Testis (tissue), 3 donors: Measurements from ENCODE around the gene USP47. TPM values are rescaled to one million over a fixed set of nuclear protein-coding genes. Genes with fewer than 3 reads are reported as not detected.
A peak's percentile ranks its signal among the peaks of the same experiment; 100 is the strongest.

ENCODE experiments used
- DNase-seq: peaks from one replicate; pipeline ENCODE4 v3.0.0-alpha.2; 2019
- H3K27ac ChIP-seq, 2 donors: fragments of 200-600 bp; sonication (generic); one replicate each; pipeline ENCODE4 v1.5.1; 2019
- H3K27me3 ChIP-seq: fragments of 200-600 bp; sonication (generic); one replicate; pipeline ENCODE4 v1.5.1; 2019
- H3K36me3 ChIP-seq: fragments of 200-600 bp; sonication (generic); one replicate; pipeline ENCODE4 v1.5.1; 2017; ENCODE audit warnings: low read depth; ENCODE audit errors: missing control alignments
- H3K4me1 ChIP-seq: fragments of 200-600 bp; sonication (generic); one replicate; pipeline ENCODE4 v1.5.1; 2019
- H3K4me3 ChIP-seq, 2 donors: fragments of 200-600 bp; sonication (generic); one replicate each; pipeline ENCODE4 v1.5.1; 2017 to 2019
- H3K9me3 ChIP-seq: fragments of 200-600 bp; sonication (generic); one replicate; pipeline ENCODE4 v1.5.1; 2017
- POLR2A ChIP-seq: fragments of 450-650 bp; IDR thresholded peaks from one replicate; pipeline ENCODE4 v1.6.1; 2017; ENCODE audit warnings: antibody characterized with exemption, mild to moderate bottlenecking, moderate library complexity
- WGBS, 2 donors: methylation state at CpG; one replicate each; pipeline ENCODE4 v1.1.5; 2018; 5-methylcytosine and 5-hydroxymethylcytosine counted together
- intact Hi-C: fragments of 100-400 bp; cut with DNase I; formaldehyde crosslinking; loops from one replicate; pipeline ENCODE4 v1.15.1; 2023; ENCODE audit warnings: low total_unique reads
- polyA plus RNA-seq: library from polyadenylated mRNA; stranded (reverse); fragments of 350-450 nt; fragmentation: Illumina TruSeq; extraction: RNeasy Lipid Tissue Mini Kit (QIAGEN cat#74804); gene quantifications from one replicate; pipeline ENCODE4 v1.2.3, GENCODE V29; 2014; ENCODE audit warnings: low read depth, low replicate concordance; ENCODE audit not compliant: insufficient read depth
- total RNA-seq, 2 donors: library from RNA; depleted of rRNA; stranded (reverse); fragments of >200 nt; gene quantifications; one replicate each; pipeline ENCODE4 v1.2.3, GENCODE V29; 2016
- TF ChIP-seq, protein P1 (sequence below), 3 experiments: fragments of 450-650 bp in 2 of 3; fragments of 200-600 bp in 1 of 3; sonication (generic) in 1 of 3; IDR thresholded peaks; one replicate each; pipeline ENCODE4 v1.5.1; 2016 to 2019; ENCODE audit warnings: antibody characterized with exemption in 3 of 3, mild to moderate bottlenecking in 2 of 3, moderate library complexity in 1 of 3

The USP47 gene
- total and polyA plus RNA-seq, 3 donors from 2014 or later, result 35.1 to 111 (median 102) TPM

- TF ChIP-seq, protein P1, sequence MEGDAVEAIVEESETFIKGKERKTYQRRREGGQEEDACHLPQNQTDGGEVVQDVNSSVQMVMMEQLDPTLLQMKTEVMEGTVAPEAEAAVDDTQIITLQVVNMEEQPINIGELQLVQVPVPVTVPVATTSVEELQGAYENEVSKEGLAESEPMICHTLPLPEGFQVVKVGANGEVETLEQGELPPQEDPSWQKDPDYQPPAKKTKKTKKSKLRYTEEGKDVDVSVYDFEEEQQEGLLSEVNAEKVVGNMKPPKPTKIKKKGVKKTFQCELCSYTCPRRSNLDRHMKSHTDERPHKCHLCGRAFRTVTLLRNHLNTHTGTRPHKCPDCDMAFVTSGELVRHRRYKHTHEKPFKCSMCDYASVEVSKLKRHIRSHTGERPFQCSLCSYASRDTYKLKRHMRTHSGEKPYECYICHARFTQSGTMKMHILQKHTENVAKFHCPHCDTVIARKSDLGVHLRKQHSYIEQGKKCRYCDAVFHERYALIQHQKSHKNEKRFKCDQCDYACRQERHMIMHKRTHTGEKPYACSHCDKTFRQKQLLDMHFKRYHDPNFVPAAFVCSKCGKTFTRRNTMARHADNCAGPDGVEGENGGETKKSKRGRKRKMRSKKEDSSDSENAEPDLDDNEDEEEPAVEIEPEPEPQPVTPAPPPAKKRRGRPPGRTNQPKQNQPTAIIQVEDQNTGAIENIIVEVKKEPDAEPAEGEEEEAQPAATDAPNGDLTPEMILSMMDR (IDR thresholded peaks at IDR 0.05), result no peak
- no peak for TF ChIP-seq POLR2A
- Histone ChIP-seq H3K4me3 (peak overlapping the region; percentile 8 to 29), H3K9me3 (no peaks in the 10 kb centered on the region), H3K36me3 (no peaks in the 10 kb centered on the region), H3K27ac (no peak overlapping the region), H3K27me3 (no peaks in the 10 kb centered on the region), H3K4me1 (peaks cover 8% of the 10 kb centered on the region)
- intact Hi-C loops, result no loop called here
- DNase-seq, result peak; percentile 70
- WGBS, 2 donors, result 61 to 74% methylated on average over 34 to 35 of the region's 35 CpGs
Measured at GRCh38 chr11:11810764-11811726, 30.7 kb upstream of the USP47 start.

GRCh38 chr11:11813288-11813962 is 28.3 kb upstream of the USP47 start:
- peaks cover 1% of the 10 kb centered on the region for H3K4me1 ChIP-seq
- DNase-seq, result no peak
- 66 to 70% methylated on average over 3 of the region's 3 CpGs for WGBS, 2 donors
- H3K4me3 ChIP-seq, result no peak overlapping the region
- no peak overlapping the region for H3K27ac ChIP-seq
- no peaks in the 10 kb centered on the region for H3K9me3 ChIP-seq
- TF ChIP-seq, protein P1 (IDR thresholded peaks at IDR 0.05), result no peak
- TF ChIP-seq POLR2A, result no peak
- H3K36me3 ChIP-seq, result no peaks in the 10 kb centered on the region
- H3K27me3 ChIP-seq, result no peaks in the 10 kb centered on the region
- intact Hi-C loops, result no loop called here

DNA sequence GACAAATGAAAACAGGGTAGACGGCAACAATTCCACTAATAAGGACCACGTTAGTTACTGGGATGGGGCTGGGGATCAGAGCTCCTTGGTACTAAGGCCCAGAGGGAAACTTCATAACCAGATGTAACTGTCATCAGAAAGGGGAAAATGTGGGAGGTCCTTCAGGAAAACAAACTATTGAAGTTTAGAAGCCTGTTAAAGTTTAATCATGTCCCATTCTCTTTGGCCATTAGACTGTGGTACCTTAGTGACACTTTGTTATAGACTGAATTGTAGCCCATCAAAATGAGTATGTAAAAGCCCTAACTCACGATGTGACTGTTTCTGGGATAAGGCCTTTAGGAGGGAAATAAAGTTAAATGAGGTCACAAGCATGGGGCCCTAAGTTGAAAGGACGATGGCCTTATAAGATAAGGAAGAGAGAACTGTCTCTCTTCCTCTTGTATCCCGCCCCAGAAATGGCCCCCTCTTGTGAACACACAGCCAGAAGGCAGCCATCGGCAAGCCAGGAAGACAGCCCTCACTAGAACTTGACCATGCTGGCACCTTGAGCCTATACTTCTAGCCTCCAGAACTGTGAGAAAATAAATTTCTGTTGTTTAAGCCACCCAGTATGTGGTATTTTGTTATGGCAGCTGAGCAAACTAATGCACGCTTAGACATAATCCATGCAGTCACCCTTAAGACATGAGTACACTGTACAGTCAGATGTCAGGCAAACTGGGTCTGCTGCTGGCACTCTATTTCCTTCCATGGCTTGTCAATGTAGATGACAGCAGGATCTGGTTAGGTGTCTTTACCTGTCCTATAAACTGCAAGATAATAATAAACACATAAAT is 26.9 kb upstream of the USP47 start:
- Histone ChIP-seq H3K27ac (no peak overlapping the region), H3K4me1 (no peaks in the 10 kb centered on the region), H3K36me3 (no peaks in the 10 kb centered on the region), H3K9me3 (no peaks in the 10 kb centered on the region), H3K4me3 (no peak overlapping the region), H3K27me3 (no peaks in the 10 kb centered on the region)
- DNase-seq, result no peak
- TF ChIP-seq, protein P1 (IDR thresholded peaks at IDR 0.05), result no peak
- TF ChIP-seq POLR2A, result no peak
- WGBS, 2 donors, result 89 to 95% methylated on average over 7 of the region's 7 CpGs
- intact Hi-C loops, result no loop called here

GRCh38 chr11:11816511-11817314 is 25.1 kb upstream of the USP47 start:
- WGBS, 2 donors, result 41 to 65% methylated on average over 2 of the region's 2 CpGs
- Histone ChIP-seq H3K4me1 (no peaks in the 10 kb centered on the region), H3K27ac (no peak overlapping the region), H3K36me3 (no peaks in the 10 kb centered on the region), H3K4me3 (no peak overlapping the region), H3K9me3 (no peaks in the 10 kb centered on the region), H3K27me3 (no peaks in the 10 kb centered on the region)
- TF ChIP-seq POLR2A, result no peak
- TF ChIP-seq, protein P1 (IDR thresholded peaks at IDR 0.05), result no peak
- DNase-seq, result no peak
- intact Hi-C loops, result no loop called here
